Naive B cell (primary cell): ENCODE data around the gene RSPRY1. TPM values are rescaled to one million over a fixed set of nuclear protein-coding genes. Genes with fewer than 3 reads are reported as not detected.
"Not testable (repeated sequence)": the region's sequence is repeated elsewhere in the genome, so short reads cannot be mapped to it uniquely, and the experiment has no call there.

Experiments used
- ATAC-seq, 2 donors: fragments of 150-1000 bp; cut with Tn5 transposase; 2 replicates each; pipeline ENCODE4 v1.10.0; 2021; ENCODE audit warnings: low read depth in 2 of 2, mild to moderate bottlenecking in 2 of 2, moderate library complexity in 2 of 2
- DNase-seq: peaks from one replicate; pipeline ENCODE4 v3.0.0; 2022
- H3K27ac Mint-ChIP-seq, 6 donors: one replicate each; pipeline ENCODE4 v1.8.0; 2020 to 2022; ENCODE audit warnings: mild to moderate bottlenecking in 6 of 6, mixed read lengths in 6 of 6, moderate library complexity in 5 of 6, inconsistent platforms in 2 of 6
- H3K27me3 Mint-ChIP-seq, 3 donors: one replicate each; pipeline ENCODE4 v1.8.0; 2021 to 2022; ENCODE audit warnings: mixed read lengths in 3 of 3, mild to moderate bottlenecking in 1 of 3
- H3K36me3 Mint-ChIP-seq, 2 donors: one replicate each; pipeline ENCODE4 v1.8.0; 2020 to 2022; ENCODE audit warnings: mixed read lengths in 2 of 2, inconsistent platforms in 1 of 2, mild to moderate bottlenecking in 1 of 2
- H3K4me1 Mint-ChIP-seq, 3 donors: one replicate each; pipeline ENCODE4 v1.8.0; 2020 to 2022; ENCODE audit warnings: mixed read lengths in 3 of 3, inconsistent platforms in 1 of 3, mild to moderate bottlenecking in 1 of 3, moderate library complexity in 1 of 3
- H3K4me3 Mint-ChIP-seq, 8 donors: one replicate each; pipeline ENCODE4 v1.8.0; 2020 to 2022; ENCODE audit warnings: mild to moderate bottlenecking in 8 of 8, mixed read lengths in 8 of 8, moderate library complexity in 8 of 8, inconsistent platforms in 2 of 8
- H3K9me3 Mint-ChIP-seq, 7 donors: one replicate each; pipeline ENCODE4 v1.8.0; 2020 to 2022; ENCODE audit warnings: mixed read lengths in 7 of 7, mild to moderate bottlenecking in 5 of 7, inconsistent platforms in 2 of 7, moderate library complexity in 1 of 7
- polyA plus RNA-seq, 6 donors: library from polyadenylated mRNA; unstranded; fragments of 300-500 nt; fragmentation: Illumina TruSeq; gene quantifications; one replicate each; pipeline ENCODE4 v1.2.3, GENCODE V29; 2021; ENCODE audit warnings: low read depth in 6 of 6

The RSPRY1 gene
- polyA plus RNA-seq, 6 donors from 2014 or later = 26.7 to 42.7 (median 33.5) TPM

DNA sequence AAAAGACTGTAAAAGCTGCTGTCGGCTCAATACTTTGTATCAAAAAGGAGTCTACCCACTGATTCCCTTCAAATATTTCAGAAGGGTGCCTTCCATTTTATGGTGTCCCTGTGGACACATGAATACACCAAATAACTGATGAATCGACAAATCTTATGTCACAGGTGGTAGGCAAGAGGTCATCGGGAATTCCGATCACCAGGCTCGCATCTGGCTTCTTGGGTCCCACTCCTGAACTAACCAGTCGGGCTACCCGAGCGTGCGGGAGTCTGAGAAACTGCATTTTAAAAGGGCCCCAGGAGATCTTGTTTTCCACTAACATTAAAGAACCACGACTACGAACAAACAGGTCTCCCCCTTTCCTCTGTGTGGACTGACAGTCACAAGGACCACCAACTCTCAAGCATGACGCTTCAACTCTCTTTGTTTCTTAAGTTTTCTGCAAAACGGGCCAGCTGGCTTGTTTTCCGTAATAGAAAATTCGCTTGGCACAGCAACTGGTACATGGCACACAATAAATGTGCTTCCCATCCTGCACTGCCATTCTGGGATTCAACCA is 1.2 kb upstream of the RSPRY1 start:
- DNase-seq (peak; percentile 2), ATAC-seq (no peak)
- H3K4me3 Mint-ChIP-seq = peak overlapping the region; percentile 94 to 100 (median 98)
- peak overlapping the region; percentile 18 to 98 (median 97) for H3K27ac Mint-ChIP-seq
- peaks cover 40 to 70% (median 51%) of the 10 kb centered on the region in 3 donors for H3K4me1 Mint-ChIP-seq
- H3K36me3 Mint-ChIP-seq = no peaks in the 10 kb centered on the region
- no peaks in the 10 kb centered on the region for H3K27me3 Mint-ChIP-seq
- H3K9me3 Mint-ChIP-seq = no peaks in the 10 kb centered on the region

DNA sequence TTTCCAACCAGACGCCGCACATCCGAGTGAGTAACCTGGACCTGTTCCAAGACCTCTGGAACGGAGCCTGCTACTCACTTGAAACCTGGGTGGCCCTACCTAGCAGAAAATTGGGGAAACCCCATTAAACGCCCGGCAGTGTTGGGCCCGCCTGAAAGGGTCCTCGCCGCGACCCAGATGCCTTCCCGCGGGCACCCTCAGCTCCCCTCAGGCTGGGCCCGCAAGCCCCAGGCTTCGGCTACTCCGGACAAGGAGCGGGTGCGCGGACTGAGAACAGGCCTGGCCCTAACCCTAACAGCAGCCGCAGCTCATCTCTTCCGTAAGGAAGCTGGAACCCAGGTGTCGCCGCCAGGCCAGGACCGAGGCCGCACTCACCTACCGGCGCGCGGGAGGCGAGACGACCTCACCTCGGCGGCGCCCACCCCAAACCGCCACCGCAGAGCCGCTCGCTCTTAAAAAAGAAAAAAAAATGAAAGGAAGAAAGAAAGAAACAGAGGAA is 634 bp upstream of the RSPRY1 start:
- Mint-ChIP-seq H3K27me3 (no peaks in the 10 kb centered on the region), H3K27ac (peak overlapping the region; percentile 94 to 99 (median 98)), H3K9me3 (no peaks in the 10 kb centered on the region), H3K36me3 (no peaks in the 10 kb centered on the region), H3K4me3 (peak overlapping the region; percentile 94 to 100 (median 98)), H3K4me1 (peaks cover 42 to 69% (median 51%) of the 10 kb centered on the region in 3 donors)
- peak; percentile 31 to 32 for ATAC-seq
- no peak for DNase-seq

DNA sequence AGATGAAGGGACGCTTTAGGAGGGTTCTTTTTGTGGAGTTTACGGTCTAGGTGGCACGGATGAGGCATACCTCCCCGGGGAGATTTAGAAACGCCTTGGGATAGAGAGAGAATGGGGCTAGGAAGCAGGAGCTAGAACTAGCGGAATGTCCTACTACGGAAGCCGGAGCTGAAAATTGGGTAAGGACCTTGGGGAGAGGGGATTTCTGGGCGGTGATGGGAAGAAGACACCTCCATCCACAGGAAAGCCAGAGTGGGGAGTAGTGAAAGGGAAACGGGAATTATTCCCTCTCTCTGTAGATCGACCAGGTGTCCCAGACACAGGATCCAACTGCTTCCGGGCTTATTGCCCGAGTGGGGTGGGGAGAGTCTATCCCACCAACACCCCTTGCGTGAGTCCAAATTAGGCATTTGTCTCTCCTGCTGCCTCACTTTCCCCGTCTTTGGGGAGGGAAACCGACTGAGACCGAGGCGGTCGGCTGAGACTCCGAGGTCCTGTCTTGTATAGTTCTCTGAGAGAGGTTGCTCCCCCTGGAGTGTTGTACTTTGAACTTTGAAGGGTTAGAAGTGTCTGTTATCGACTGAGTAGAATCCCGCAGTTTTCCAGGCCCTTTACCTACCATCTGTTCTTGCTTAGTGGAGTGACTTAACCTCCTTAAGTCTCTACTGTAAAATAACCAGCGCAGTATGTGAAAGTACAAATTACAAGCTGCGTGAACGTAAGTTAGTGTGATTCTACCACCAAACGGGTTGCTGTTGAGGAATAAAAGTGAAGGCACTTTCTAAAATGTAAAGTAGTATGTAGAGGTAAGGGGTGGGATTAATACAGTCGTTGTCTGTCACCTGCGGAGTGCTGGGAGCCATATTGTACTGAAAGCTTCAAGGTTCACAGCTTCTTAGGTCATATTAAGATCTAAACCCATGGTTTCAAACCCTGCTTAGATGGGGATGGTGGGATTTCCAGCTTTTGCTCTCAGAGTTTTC is 1.0 kb downstream of the RSPRY1 start:
- DNase-seq = peak; percentile 7
- no peak for ATAC-seq
- Mint-ChIP-seq H3K27me3 (no peaks in the 10 kb centered on the region), H3K36me3 (no peaks in the 10 kb centered on the region), H3K4me3 (peak overlapping the region; percentile 94 to 100 (median 98)), H3K27ac (peak overlapping the region; percentile 94 to 99 (median 98)), H3K9me3 (no peaks in the 10 kb centered on the region), H3K4me1 (peaks cover 43 to 57% (median 56%) of the 10 kb centered on the region in 3 donors)

DNA sequence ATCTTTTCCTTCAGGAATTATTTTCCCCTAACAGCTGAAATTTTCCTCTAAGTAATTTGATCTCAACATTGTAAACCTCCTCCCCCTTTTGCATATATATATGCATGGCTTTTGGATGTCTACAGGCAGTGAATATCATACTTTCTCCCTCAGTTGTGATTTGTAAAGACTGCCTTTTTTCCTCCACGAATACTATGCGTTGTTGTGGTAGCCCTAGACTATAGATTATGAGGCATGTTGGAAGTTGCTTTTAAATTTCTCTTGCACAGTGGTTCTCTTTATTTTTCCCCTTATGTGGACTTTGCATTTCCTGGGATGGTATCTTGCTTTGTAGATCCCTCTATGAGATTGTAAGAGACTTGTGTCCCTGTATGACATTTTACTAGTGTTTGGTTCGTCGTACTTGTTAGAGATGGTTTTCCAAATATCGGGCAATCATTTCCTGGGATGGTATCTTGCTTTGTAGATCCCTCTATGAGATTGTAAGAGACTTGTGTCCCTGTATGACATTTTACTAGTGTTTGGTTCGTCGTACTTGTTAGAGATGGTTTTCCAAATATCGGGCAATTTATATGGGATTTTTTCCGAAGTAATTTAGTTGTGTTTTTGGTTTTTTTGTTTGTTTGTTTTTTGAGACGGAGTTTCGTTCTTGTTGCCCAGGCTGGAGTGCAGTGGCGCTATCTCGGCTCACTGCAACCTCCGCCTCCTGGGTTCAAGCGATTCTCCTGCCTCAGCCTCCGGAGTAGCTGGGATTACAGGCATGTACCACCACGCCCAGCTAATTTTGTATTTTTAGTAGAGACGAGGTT is 2.0 kb downstream of the RSPRY1 start:
- H3K36me3 Mint-ChIP-seq, DNase-seq, ATAC-seq, H3K27me3 Mint-ChIP-seq, H3K9me3 Mint-ChIP-seq: not testable (repeated sequence)
- Mint-ChIP-seq H3K4me1 (peaks cover 41 to 58% (median 51%) of the 10 kb centered on the region in 3 donors), H3K27ac (peak overlapping the region in 1 of 6 donors; percentile 98), H3K4me3 (peak overlapping the region in 6 of 8 donors; percentile 94 to 99 (median 97))

DNA sequence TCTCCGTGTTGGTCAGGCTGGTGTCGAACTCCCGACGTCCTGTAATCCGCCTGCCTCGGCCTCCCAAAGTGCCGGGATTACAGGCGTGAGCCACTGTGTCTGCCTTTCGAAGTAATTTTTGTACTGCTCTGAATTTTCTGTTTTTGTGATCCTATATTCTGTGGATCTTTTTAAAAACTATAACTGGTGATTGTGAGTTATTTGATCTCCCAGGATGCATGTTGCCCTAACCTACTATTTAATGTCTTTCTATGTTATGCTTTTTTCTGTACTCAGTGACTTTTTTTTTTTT is 2.5 kb downstream of the RSPRY1 start:
- Mint-ChIP-seq H3K9me3 (no peaks in the 10 kb centered on the region), H3K27ac (peak overlapping the region in 1 of 6 donors; percentile 77), H3K4me3 (peak overlapping the region in 5 of 8 donors; percentile 32 to 70 (median 65)), H3K4me1 (peaks cover 42 to 61% (median 53%) of the 10 kb centered on the region in 3 donors), H3K27me3 (no peaks in the 10 kb centered on the region), H3K36me3 (no peaks in the 10 kb centered on the region)
- DNase-seq (no peak), ATAC-seq (no peak)

DNA sequence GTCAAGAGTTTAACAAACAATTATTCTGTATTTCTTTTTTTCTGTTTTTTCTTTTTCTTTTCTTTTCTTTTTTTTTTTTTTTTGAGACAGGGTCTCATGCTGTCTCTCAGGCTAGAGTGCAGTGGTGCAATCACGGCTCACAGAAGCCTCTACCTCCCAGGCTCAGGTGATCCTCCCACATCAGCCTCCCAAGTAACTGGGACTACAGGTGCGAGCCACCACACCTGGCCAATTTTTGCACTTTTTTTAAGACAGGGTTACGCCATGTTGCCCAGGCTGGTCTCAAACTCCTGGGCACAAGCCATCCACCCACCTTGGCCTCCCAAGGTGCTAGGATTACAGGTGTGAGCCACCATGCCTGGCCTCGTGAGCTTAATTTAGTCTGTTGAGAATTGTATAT is 3.4 kb downstream of the RSPRY1 start:
- not testable (repeated sequence) for H3K36me3 Mint-ChIP-seq, DNase-seq, H3K27me3 Mint-ChIP-seq, H3K27ac Mint-ChIP-seq, H3K4me3 Mint-ChIP-seq, H3K9me3 Mint-ChIP-seq, ATAC-seq
- peaks cover 36 to 54% (median 53%) of the 10 kb centered on the region in 3 donors for H3K4me1 Mint-ChIP-seq

DNA sequence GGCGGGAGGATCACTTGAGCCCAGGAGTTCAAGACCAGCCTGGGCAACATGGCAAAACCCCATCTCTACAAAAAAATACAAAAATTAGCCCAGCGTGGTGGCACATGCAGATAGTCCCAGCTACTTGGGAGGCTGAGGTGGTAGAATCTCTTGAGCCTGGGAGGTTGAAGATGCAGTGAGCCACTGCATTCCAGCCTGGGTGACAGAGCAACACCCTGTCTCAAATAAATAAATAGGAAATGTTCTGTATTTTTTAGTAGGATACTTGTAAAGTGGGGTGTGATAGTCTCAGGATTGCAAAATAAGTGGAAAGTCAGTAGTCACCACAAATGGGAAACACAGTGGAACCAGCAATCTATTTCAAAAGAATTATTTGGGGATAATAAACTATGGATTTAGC is 4.0 kb downstream of the RSPRY1 start:
- H3K4me3 Mint-ChIP-seq = no peak overlapping the region
- no peak overlapping the region for H3K27ac Mint-ChIP-seq
- no peaks in the 10 kb centered on the region for H3K9me3 Mint-ChIP-seq
- peaks cover 36 to 50% (median 48%) of the 10 kb centered on the region in 3 donors for H3K4me1 Mint-ChIP-seq
- no peak for DNase-seq
- H3K36me3 Mint-ChIP-seq = no peaks in the 10 kb centered on the region
- no peak for ATAC-seq
- H3K27me3 Mint-ChIP-seq = no peaks in the 10 kb centered on the region

DNA sequence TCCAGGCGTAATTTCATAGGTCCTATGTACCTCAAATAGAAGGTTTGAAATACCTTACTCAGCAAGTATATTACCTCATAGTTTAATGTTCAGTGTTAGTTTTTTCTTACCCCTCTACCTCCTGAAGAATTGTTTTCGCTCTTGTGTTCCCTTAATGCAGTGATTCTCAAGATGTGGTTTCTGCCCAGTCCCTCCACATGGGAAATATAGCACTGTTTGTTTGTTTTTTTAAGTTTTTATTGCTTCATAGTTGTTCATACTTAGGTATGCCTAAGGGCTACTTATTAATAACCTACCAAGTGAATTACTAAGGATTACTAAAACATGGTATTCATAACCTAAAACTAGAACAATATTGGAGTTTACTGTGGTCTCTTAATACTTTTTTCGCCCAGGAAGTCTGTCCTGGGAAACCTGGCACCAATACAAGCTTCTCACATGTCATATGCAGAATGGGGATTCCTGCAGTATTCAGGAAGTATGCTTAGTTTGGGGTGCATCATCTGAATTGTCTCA is 5.0 kb downstream of the RSPRY1 start:
- Mint-ChIP-seq H3K27ac (no peak overlapping the region), H3K4me1 (peaks cover 32 to 41% (median 39%) of the 10 kb centered on the region in 3 donors), H3K9me3 (no peaks in the 10 kb centered on the region), H3K4me3 (peak overlapping the region in 1 of 8 donors; percentile 10), H3K27me3 (no peaks in the 10 kb centered on the region), H3K36me3 (no peaks in the 10 kb centered on the region)
- no peak for ATAC-seq
- DNase-seq = no peak

DNA sequence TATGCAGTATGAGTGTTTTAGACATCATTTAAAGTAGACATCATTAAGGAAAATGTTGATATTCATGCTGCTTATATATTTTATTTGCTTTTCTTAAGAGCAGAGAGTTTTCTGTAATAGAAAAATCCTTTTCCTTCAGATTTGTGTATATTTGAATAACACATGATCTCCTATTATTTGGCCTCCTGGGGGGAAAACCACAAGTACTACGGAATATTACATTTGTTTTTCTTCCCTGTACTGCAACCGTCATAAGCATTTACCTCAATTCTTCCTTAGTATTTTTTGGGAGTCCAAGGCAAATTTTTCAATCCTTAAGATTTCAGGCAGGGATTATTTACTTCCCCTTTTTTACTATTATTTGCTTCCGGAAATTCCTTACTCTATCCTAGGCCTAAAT is 6.0 kb downstream of the RSPRY1 start:
- Mint-ChIP-seq H3K4me1 (peaks cover 24 to 33% (median 31%) of the 10 kb centered on the region in 3 donors), H3K27me3 (no peaks in the 10 kb centered on the region), H3K36me3 (no peaks in the 10 kb centered on the region), H3K9me3 (no peaks in the 10 kb centered on the region), H3K27ac (peak overlapping the region in 1 of 6 donors; percentile 34), H3K4me3 (no peak overlapping the region)
- ATAC-seq (no peak), DNase-seq (no peak)

DNA sequence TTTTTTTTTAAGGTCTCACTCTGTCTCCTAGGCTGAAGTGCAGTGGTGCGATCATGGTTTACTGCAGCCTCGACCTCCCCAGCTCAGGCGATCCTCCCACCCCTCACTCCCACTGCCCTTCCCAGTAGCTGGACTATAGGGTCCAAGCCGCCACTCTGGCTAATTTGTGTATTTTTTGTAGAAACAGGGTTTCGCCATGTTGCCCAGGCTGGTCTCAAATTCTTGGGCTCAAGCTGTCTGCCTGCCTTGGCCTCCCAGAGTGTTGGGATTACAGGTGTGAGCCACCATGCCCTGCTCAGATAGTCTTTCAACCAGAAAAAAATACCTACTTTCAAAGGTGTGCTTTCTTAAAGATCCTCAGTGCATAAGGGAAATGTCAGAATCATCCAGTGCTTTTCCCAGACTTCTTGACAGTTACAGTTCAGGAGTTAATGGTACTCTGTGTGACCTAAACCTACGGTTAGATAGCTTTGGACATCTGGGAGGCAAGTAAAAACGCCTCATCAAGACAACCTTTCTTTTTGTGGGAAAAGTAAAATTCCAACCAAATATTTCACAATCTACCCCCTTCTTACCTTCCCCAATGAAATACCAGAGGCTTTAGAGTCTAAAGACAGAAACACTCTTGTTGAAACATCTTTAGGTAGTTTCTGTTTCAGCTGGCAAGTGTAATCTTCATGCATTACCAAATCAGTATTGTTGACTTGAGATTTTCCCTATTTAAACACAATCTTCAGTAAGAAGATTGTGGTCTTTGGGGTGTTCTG is 6.8 kb downstream of the RSPRY1 start:
- Mint-ChIP-seq H3K27me3 (no peaks in the 10 kb centered on the region), H3K4me3 (no peak overlapping the region), H3K36me3 (no peaks in the 10 kb centered on the region), H3K4me1 (peaks cover 17 to 26% (median 23%) of the 10 kb centered on the region in 3 donors), H3K27ac (no peak overlapping the region), H3K9me3 (no peaks in the 10 kb centered on the region)
- DNase-seq (no peak), ATAC-seq (no peak)

DNA sequence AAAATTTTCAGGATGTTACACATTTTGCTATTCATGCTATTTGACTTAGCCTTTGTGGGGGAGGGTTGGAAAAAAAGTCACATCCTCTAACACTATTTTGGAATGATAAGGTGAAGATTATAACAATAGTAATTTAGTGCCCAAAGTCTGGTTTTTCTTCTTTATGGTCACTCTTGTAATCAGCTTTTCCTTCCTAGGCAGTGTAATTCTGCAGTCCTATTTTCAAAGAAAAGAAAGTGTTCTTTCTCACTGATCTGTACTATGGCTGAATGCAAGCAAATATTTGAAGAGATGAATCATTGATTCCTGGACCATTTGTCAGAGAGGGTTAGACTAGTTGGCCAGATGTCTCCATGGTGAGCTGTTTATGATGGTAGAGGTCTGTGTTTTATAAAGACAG is 8.4 kb downstream of the RSPRY1 start:
- no peak overlapping the region for H3K27ac Mint-ChIP-seq

DNA sequence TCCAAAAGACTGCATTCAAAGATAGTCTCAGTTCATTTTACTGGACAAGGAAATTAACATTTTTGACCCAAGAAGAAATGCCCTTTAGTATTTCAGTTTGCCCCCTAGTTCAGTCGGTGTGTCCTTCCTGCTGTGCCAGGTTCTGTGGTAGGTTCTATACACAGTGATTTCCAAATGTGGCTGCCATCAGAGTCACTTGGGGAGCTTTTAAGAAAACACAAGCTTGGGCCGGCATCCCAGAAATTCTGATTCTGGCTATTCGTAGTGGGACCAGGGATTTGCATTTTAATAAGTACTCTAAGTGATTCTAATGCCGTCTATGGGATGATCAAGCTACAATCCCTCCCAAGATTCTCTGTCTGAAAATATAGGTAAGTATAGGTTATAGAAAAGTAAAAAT is 10.2 kb downstream of the RSPRY1 start:
- H3K9me3 Mint-ChIP-seq = no peaks in the 10 kb centered on the region
- no peak overlapping the region for H3K4me3 Mint-ChIP-seq
- H3K27ac Mint-ChIP-seq = peak overlapping the region in 1 of 6 donors; percentile 30
- H3K27me3 Mint-ChIP-seq = no peaks in the 10 kb centered on the region
- H3K4me1 Mint-ChIP-seq = peaks cover 7 to 25% (median 10%) of the 10 kb centered on the region in 3 donors
- ATAC-seq (no peak), DNase-seq (no peak)
- no peaks in the 10 kb centered on the region for H3K36me3 Mint-ChIP-seq

More for the DNA sequence above, 8.4 kb downstream of the RSPRY1 start:
- peaks cover 13 to 31% (median 15%) of the 10 kb centered on the region in 3 donors for H3K4me1 Mint-ChIP-seq
- ATAC-seq (no peak), DNase-seq (no peak)
- no peak overlapping the region for H3K4me3 Mint-ChIP-seq
- no peaks in the 10 kb centered on the region for H3K36me3 Mint-ChIP-seq
- H3K9me3 Mint-ChIP-seq = no peaks in the 10 kb centered on the region
- no peaks in the 10 kb centered on the region for H3K27me3 Mint-ChIP-seq
